ENCODE results near the gene NEDD4L.

Gene NEDD4L

GRCh38 chr18:58192519-58192918, 148.5 kb downstream of the NEDD4L start:
- Histone ChIP-seq H3K36me3 (ENCODE audit: insufficient read depth, low read length) (no peaks in the 10 kb centered on the region), H3K4me3 (ENCODE audit: low read length) (no peak overlapping the region), H3K9me3 (replicated peaks; ENCODE audit: low read length) (no peaks in the 10 kb centered on the region), H3K27me3 (ENCODE audit: control insufficient read depth, insufficient read depth, low read length) (no peaks in the 10 kb centered on the region), H3K4me1 (ENCODE audit: control insufficient read depth, insufficient read depth, low read length) (peaks cover 24% of the 10 kb centered on the region), H3K4me2 (ENCODE audit: low read length) (no peak overlapping the region), H3K9ac (ENCODE audit: low read depth, low read length) (no peak overlapping the region)

GRCh38 chr18:58194028-58194427, 150.0 kb downstream of the NEDD4L start:
- H3K4me3 ChIP-seq (ENCODE audit: low read length): no peak overlapping the region
- no peaks in the 10 kb centered on the region for H3K27me3 ChIP-seq (ENCODE audit: control insufficient read depth, insufficient read depth, low read length)
- H3K36me3 ChIP-seq (ENCODE audit: insufficient read depth, low read length): no peaks in the 10 kb centered on the region
- no peak overlapping the region for H3K4me2 ChIP-seq (ENCODE audit: low read length)
- no peak overlapping the region for H3K9ac ChIP-seq (ENCODE audit: low read depth, low read length)
- peaks cover 24% of the 10 kb centered on the region for H3K4me1 ChIP-seq (ENCODE audit: control insufficient read depth, insufficient read depth, low read length)
- no peaks in the 10 kb centered on the region for H3K9me3 ChIP-seq (replicated peaks; ENCODE audit: low read length)

GRCh38 chr18:58195278-58195765, 151.3 kb downstream of the NEDD4L start:
- no peaks in the 10 kb centered on the region for H3K36me3 ChIP-seq (ENCODE audit: insufficient read depth, low read length)
- peak overlapping the region; percentile 23 for H3K4me2 ChIP-seq (ENCODE audit: low read length)
- no peaks in the 10 kb centered on the region for H3K9me3 ChIP-seq (replicated peaks; ENCODE audit: low read length)
- H3K9ac ChIP-seq (ENCODE audit: low read depth, low read length): no peak overlapping the region
- H3K4me3 ChIP-seq (ENCODE audit: low read length): no peak overlapping the region
- peaks cover 24% of the 10 kb centered on the region for H3K4me1 ChIP-seq (ENCODE audit: control insufficient read depth, insufficient read depth, low read length)
- H3K27me3 ChIP-seq (ENCODE audit: control insufficient read depth, insufficient read depth, low read length): no peaks in the 10 kb centered on the region

GRCh38 chr18:58196164-58196563, 152.1 kb downstream of the NEDD4L start:
- H3K4me3 ChIP-seq (ENCODE audit: low read length): no peak overlapping the region
- no peaks in the 10 kb centered on the region for H3K36me3 ChIP-seq (ENCODE audit: insufficient read depth, low read length)
- no peaks in the 10 kb centered on the region for H3K27me3 ChIP-seq (ENCODE audit: control insufficient read depth, insufficient read depth, low read length)
- peaks cover 18% of the 10 kb centered on the region for H3K4me1 ChIP-seq (ENCODE audit: control insufficient read depth, insufficient read depth, low read length)
- H3K9ac ChIP-seq (ENCODE audit: low read depth, low read length): peak overlapping the region; percentile 41
- peak overlapping the region; percentile 15 for H3K4me2 ChIP-seq (ENCODE audit: low read length)
- no peaks in the 10 kb centered on the region for H3K9me3 ChIP-seq (replicated peaks; ENCODE audit: low read length)

GRCh38 chr18:58196881-58197872, 153.2 kb downstream of the NEDD4L start:
- peak overlapping the region; percentile 41 for H3K9ac ChIP-seq (ENCODE audit: low read depth, low read length)
- no peaks in the 10 kb centered on the region for H3K27me3 ChIP-seq (ENCODE audit: control insufficient read depth, insufficient read depth, low read length)
- H3K9me3 ChIP-seq (replicated peaks; ENCODE audit: low read length): no peaks in the 10 kb centered on the region
- no peak overlapping the region for H3K4me3 ChIP-seq (ENCODE audit: low read length)
- H3K4me1 ChIP-seq (ENCODE audit: control insufficient read depth, insufficient read depth, low read length): peaks cover 16% of the 10 kb centered on the region
- H3K4me2 ChIP-seq (ENCODE audit: low read length): peak overlapping the region; percentile 15
- no peaks in the 10 kb centered on the region for H3K36me3 ChIP-seq (ENCODE audit: insufficient read depth, low read length)

GRCh38 chr18:58201268-58201667, 157.2 kb downstream of the NEDD4L start:
- H3K9me3 ChIP-seq (replicated peaks; ENCODE audit: low read length): no peaks in the 10 kb centered on the region
- no peak overlapping the region for H3K4me3 ChIP-seq (ENCODE audit: low read length)

GRCh38 chr18:58201733-58202730, 158.0 kb downstream of the NEDD4L start:
- peaks cover 14% of the 10 kb centered on the region for H3K4me1 ChIP-seq (ENCODE audit: control insufficient read depth, insufficient read depth, low read length)
- H3K9ac ChIP-seq (ENCODE audit: low read depth, low read length): no peak overlapping the region
- H3K9me3 ChIP-seq (replicated peaks; ENCODE audit: low read length): no peaks in the 10 kb centered on the region
- H3K36me3 ChIP-seq (ENCODE audit: insufficient read depth, low read length): no peaks in the 10 kb centered on the region
- no peaks in the 10 kb centered on the region for H3K27me3 ChIP-seq (ENCODE audit: control insufficient read depth, insufficient read depth, low read length)
- H3K4me3 ChIP-seq (ENCODE audit: low read length): no peak overlapping the region
- no peak overlapping the region for H3K4me2 ChIP-seq (ENCODE audit: low read length)

More at GRCh38 chr18:58201268-58201667, 157.2 kb downstream of the NEDD4L start:
- H3K36me3 ChIP-seq (ENCODE audit: insufficient read depth, low read length): no peaks in the 10 kb centered on the region
- no peak overlapping the region for H3K9ac ChIP-seq (ENCODE audit: low read depth, low read length)
- H3K4me1 ChIP-seq (ENCODE audit: control insufficient read depth, insufficient read depth, low read length): peaks cover 22% of the 10 kb centered on the region
- no peak overlapping the region for H3K4me2 ChIP-seq (ENCODE audit: low read length)
- no peaks in the 10 kb centered on the region for H3K27me3 ChIP-seq (ENCODE audit: control insufficient read depth, insufficient read depth, low read length)

GRCh38 chr18:58204776-58205442, 160.9 kb downstream of the NEDD4L start:
- H3K4me3 ChIP-seq (ENCODE audit: low read length): no peak overlapping the region
- H3K27me3 ChIP-seq (ENCODE audit: control insufficient read depth, insufficient read depth, low read length): no peaks in the 10 kb centered on the region
- peaks cover 35% of the 10 kb centered on the region for H3K4me1 ChIP-seq (ENCODE audit: control insufficient read depth, insufficient read depth, low read length)
- no peak overlapping the region for H3K9ac ChIP-seq (ENCODE audit: low read depth, low read length)
- no peaks in the 10 kb centered on the region for H3K36me3 ChIP-seq (ENCODE audit: insufficient read depth, low read length)
- no peaks in the 10 kb centered on the region for H3K9me3 ChIP-seq (replicated peaks; ENCODE audit: low read length)
- H3K4me2 ChIP-seq (ENCODE audit: low read length): peak overlapping the region; percentile 60

- H3K4me1 ChIP-seq (ENCODE audit: control insufficient read depth, insufficient read depth, low read length): peaks cover 35% of the 10 kb centered on the region
Observed at GRCh38 chr18:58205443-58206160, 161.6 kb downstream of the NEDD4L start.

GRCh38 chr18:58207520-58208152, 163.6 kb downstream of the NEDD4L start:
- Histone ChIP-seq H3K4me3 (ENCODE audit: low read length) (no peak overlapping the region), H3K36me3 (ENCODE audit: insufficient read depth, low read length) (no peaks in the 10 kb centered on the region), H3K9ac (ENCODE audit: low read depth, low read length) (no peak overlapping the region), H3K27me3 (ENCODE audit: control insufficient read depth, insufficient read depth, low read length) (no peaks in the 10 kb centered on the region), H3K4me1 (ENCODE audit: control insufficient read depth, insufficient read depth, low read length) (peaks cover 35% of the 10 kb centered on the region), H3K4me2 (ENCODE audit: low read length) (peak overlapping the region; percentile 39), H3K9me3 (replicated peaks; ENCODE audit: low read length) (no peaks in the 10 kb centered on the region)

More at GRCh38 chr18:58205443-58206160, 161.6 kb downstream of the NEDD4L start:
- H3K4me2 ChIP-seq (ENCODE audit: low read length): peak overlapping the region; percentile 60
- no peaks in the 10 kb centered on the region for H3K9me3 ChIP-seq (replicated peaks; ENCODE audit: low read length)
- H3K36me3 ChIP-seq (ENCODE audit: insufficient read depth, low read length): no peaks in the 10 kb centered on the region
- no peaks in the 10 kb centered on the region for H3K27me3 ChIP-seq (ENCODE audit: control insufficient read depth, insufficient read depth, low read length)
- H3K4me3 ChIP-seq (ENCODE audit: low read length): peak overlapping the region; percentile 34
- H3K9ac ChIP-seq (ENCODE audit: low read depth, low read length): peak overlapping the region; percentile 44
